RKO (cell line): ENCODE data around the gene SYT3.

Experiments
- DNase-seq: peaks from one replicate; pipeline ENCODE4 v3.0.0-alpha.2; 2016; ENCODE audit warnings: low spot score

The SYT3 gene

GRCh38 chr19:50661766-50662650, 22.3 kb upstream of the SYT3 start:
- DNase-seq = no peak

- DNase-seq = no peak
These were observed 21.3 kb upstream of the SYT3 start for GRCh38 chr19:50661023-50661422.

- no peak for DNase-seq
These were observed 20.3 kb upstream of the SYT3 start for GRCh38 chr19:50660088-50660366.

- DNase-seq = no peak
These were observed 19.8 kb upstream of the SYT3 start for GRCh38 chr19:50659318-50660087.

GRCh38 chr19:50658441-50659317, 19.0 kb upstream of the SYT3 start:
- DNase-seq = peak; percentile 93

GRCh38 chr19:50657712-50658440, 18.2 kb upstream of the SYT3 start:
- peak; percentile 100 for DNase-seq

GRCh38 chr19:50657222-50657669, 17.6 kb upstream of the SYT3 start:
- DNase-seq = no peak

- no peak for DNase-seq
These were observed 15.2 kb upstream of the SYT3 start for GRCh38 chr19:50654882-50655281.

- DNase-seq = no peak
These were observed 13.0 kb upstream of the SYT3 start for GRCh38 chr19:50652722-50653121.

- no peak for DNase-seq
These were observed 11.5 kb upstream of the SYT3 start for GRCh38 chr19:50651174-50651573.

GRCh38 chr19:50649433-50650391, 10.0 kb upstream of the SYT3 start, which contains the start of gene C19orf81:
Gene C19orf81, plus strand, starts transcription at chr19:50649445. Its CDS starts 0 bp downstream, at chr19:50649445.
- DNase-seq = peak; percentile 65

- no peak for DNase-seq
These were observed 9.0 kb upstream of the SYT3 start for GRCh38 chr19:50648659-50649058.

- DNase-seq = no peak
These were observed 8.4 kb upstream of the SYT3 start for GRCh38 chr19:50647879-50648615.

- DNase-seq = peak; percentile 85
These were observed 6.6 kb upstream of the SYT3 start for GRCh38 chr19:50646074-50646807.

- DNase-seq = no peak
These were observed 5.4 kb upstream of the SYT3 start for GRCh38 chr19:50645107-50645506.

GRCh38 chr19:50644315-50644915, 4.7 kb upstream of the SYT3 start:
- DNase-seq = no peak

- DNase-seq = no peak
These were observed 687 bp upstream of the SYT3 start for GRCh38 chr19:50640368-50640767.

- no peak for DNase-seq
These were observed 1.1 kb downstream of the SYT3 start for GRCh38 chr19:50638600-50638999.
